ENCODE results near the gene CD82. TPM values are rescaled to one million over a fixed set of nuclear protein-coding genes. Genes with fewer than 3 reads are reported as not detected.
"Not testable (repeated sequence)": the region's sequence is repeated elsewhere in the genome, so short reads cannot be mapped to it uniquely, and the experiment has no call there.

The CD82 gene
- total RNA-seq, 3 donors from 2014 or later, result 27.2 to 43.2 (median 29.6) TPM

DNA sequence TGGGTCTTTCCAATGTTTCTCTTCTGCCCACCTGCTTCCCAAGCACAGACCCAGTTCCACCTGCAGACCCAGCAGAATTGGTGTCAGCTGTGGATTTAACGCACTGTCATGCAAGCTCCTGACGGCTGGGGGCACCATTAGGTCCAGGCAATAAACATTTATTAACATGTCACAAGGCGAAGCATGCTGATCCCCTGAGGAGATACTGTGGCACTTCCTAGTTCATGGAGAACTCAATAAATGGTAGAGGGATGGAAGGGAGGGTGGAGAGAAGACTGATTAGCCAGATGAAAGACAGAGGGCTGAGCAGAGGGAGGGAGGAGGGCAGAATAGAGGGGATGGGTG, 93.0 kb downstream of the CD82 start:
- TF ChIP-seq, protein P1, sequence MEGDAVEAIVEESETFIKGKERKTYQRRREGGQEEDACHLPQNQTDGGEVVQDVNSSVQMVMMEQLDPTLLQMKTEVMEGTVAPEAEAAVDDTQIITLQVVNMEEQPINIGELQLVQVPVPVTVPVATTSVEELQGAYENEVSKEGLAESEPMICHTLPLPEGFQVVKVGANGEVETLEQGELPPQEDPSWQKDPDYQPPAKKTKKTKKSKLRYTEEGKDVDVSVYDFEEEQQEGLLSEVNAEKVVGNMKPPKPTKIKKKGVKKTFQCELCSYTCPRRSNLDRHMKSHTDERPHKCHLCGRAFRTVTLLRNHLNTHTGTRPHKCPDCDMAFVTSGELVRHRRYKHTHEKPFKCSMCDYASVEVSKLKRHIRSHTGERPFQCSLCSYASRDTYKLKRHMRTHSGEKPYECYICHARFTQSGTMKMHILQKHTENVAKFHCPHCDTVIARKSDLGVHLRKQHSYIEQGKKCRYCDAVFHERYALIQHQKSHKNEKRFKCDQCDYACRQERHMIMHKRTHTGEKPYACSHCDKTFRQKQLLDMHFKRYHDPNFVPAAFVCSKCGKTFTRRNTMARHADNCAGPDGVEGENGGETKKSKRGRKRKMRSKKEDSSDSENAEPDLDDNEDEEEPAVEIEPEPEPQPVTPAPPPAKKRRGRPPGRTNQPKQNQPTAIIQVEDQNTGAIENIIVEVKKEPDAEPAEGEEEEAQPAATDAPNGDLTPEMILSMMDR (IDR thresholded peaks at IDR 0.05), result no peak
- ATAC-seq, result no peak
- intact Hi-C loops (cut with DNase I, micrococcal nuclease), result no loop called here
- no peak overlapping the region for H3K4me3 ChIP-seq
- H3K36me3 ChIP-seq (ENCODE audit: low read depth), result no peaks in the 10 kb centered on the region
- DNase-seq, result no peak
- no peaks in the 10 kb centered on the region for H3K4me1 ChIP-seq (ENCODE audit: low read depth)
- H3K9me3 ChIP-seq, result no peaks in the 10 kb centered on the region

DNA sequence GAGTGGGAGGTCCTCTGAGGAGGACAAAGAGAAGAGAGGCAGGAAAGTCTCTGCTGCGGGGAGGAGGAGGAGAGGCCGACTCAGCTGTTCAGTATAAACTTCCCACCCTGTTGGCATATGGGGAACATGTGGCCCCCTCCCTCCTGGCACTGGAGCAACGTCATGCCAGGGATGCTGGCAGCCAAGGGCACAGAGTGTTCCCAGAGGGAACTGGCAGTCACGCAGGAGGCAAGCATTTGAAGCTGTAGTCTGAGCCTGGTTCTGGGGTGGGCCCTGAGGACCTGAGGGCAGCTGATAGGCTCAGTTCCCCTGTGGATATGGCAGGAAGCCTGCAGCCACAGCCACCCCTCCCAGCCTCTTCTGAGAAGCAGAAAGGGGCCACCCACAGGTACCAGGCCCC, 94.2 kb downstream of the CD82 start:
- ATAC-seq (no peak), DNase-seq (no peak)
- intact Hi-C loops (cut with DNase I, micrococcal nuclease), result no loop called here
- H3K4me1 ChIP-seq (ENCODE audit: low read depth), result no peaks in the 10 kb centered on the region
- H3K4me3 ChIP-seq, result no peak overlapping the region
- H3K9me3 ChIP-seq, result no peaks in the 10 kb centered on the region
- TF ChIP-seq, protein P1 (IDR thresholded peaks at IDR 0.05), result no peak
- H3K36me3 ChIP-seq (ENCODE audit: low read depth), result no peaks in the 10 kb centered on the region

DNA sequence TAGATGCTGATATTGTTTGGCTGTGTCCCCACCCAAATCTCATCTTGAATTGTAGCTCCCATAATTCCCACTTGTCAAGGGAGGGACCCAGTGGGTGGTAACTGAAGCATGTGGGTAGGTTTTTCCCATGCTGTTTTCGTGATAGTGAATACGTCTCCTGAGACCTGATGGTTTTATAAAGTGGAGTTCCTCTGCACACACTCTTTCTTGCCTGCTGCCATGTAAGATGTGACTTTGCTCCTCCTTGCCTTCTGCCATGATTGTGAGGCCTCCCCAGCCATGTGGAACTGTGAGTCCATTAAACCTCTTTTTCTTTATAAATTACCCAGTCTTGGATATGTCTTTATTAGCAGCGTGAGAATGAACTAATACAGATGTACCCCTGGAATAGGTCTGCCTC, 95.1 kb downstream of the CD82 start:
- not testable (repeated sequence) for DNase-seq, ATAC-seq

DNA sequence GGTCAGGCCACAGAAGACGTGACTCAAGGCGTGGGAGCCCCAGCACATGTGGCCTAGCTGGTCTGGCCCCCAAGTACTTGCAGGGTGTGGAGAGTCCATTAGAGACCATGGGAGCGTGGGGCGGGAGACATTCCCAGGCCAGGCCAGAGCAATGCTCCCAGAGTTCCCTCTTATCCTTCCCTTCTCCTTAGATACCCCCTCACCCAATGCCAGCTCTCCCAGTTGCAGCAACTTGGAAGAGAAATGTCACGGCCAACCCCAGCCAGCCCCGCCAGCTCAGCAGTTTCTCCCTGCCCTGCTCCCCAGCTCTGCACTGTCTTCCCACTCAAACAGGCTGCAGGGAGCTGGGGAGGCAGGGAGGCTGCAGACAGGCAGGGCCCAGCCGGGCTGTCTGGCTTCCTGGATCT, 95.9 kb downstream of the CD82 start:
- Histone ChIP-seq H3K4me3 (no peak overlapping the region), H3K9me3 (no peaks in the 10 kb centered on the region), H3K36me3 (ENCODE audit: low read depth) (no peaks in the 10 kb centered on the region), H3K4me1 (ENCODE audit: low read depth) (no peaks in the 10 kb centered on the region)
- intact Hi-C loops (cut with DNase I, micrococcal nuclease), result no loop called here
- no peak for DNase-seq
- TF ChIP-seq, protein P1 (IDR thresholded peaks at IDR 0.05), result no peak
- ATAC-seq, result no peak

More for the DNA sequence above, 95.1 kb downstream of the CD82 start:
- H3K4me1 ChIP-seq (ENCODE audit: low read depth); H3K4me3 ChIP-seq; intact Hi-C loops (cut with DNase I, micrococcal nuclease); H3K36me3 ChIP-seq (ENCODE audit: low read depth); H3K9me3 ChIP-seq: not testable (repeated sequence)

Other genes with a start within 250 kb of the CD82 start
- 10 to 100 TPM in 1 of 3 donors, 1 to 10 TPM in 2; 3.6 to 63.2 (median 8.5) TPM for gene TSPAN18, start 161.3 kb downstream of the CD82 start, total RNA-seq